Measurements from ENCODE around the gene GMCL2.
"Not testable (repeated sequence)": the region's sequence is repeated elsewhere in the genome, so short reads cannot be mapped to it uniquely, and the experiment has no call there.

Gene GMCL2

GRCh38 chr5:178201221-178201926 is 14.2 kb upstream of the GMCL2 start:
- no peaks in the 10 kb centered on the region; a peak in 4 of 22 replicates for H3K9me3 ChIP-seq (replicated peaks in 1 of 11)
- peaks cover 12 to 20% (median 18%) of the 10 kb centered on the region in 11 experiments for H4K20me1 ChIP-seq
- peaks cover 6 to 40% (median 24%) of the 10 kb centered on the region in 10 experiments for H3K4me1 ChIP-seq
- H3K27ac ChIP-seq: peak overlapping the region in 3 of 11 experiments; percentile 6 to 36 (median 16); a peak in 2 of 22 replicates
- no peaks in the 10 kb centered on the region for H3K27me3 ChIP-seq
- H3K9ac ChIP-seq: 0 out of 22 replicates have a peak overlapping the region, but pooled peaks of 1 of the 11 experiments have one; percentile 5
- no peak for TF ChIP-seq Cebpa-rat (IDR thresholded peaks at IDR 0.05)
- peaks cover 4 to 16% (median 13%) of the 10 kb centered on the region in 11 experiments for H3K36me3 ChIP-seq
- H3K4me3 ChIP-seq: no peak overlapping the region
- peak overlapping the region in 9 of 11 experiments; percentile 26 to 82 (median 54); a peak in 12 of 22 replicates for H3K4me2 ChIP-seq

DNA sequence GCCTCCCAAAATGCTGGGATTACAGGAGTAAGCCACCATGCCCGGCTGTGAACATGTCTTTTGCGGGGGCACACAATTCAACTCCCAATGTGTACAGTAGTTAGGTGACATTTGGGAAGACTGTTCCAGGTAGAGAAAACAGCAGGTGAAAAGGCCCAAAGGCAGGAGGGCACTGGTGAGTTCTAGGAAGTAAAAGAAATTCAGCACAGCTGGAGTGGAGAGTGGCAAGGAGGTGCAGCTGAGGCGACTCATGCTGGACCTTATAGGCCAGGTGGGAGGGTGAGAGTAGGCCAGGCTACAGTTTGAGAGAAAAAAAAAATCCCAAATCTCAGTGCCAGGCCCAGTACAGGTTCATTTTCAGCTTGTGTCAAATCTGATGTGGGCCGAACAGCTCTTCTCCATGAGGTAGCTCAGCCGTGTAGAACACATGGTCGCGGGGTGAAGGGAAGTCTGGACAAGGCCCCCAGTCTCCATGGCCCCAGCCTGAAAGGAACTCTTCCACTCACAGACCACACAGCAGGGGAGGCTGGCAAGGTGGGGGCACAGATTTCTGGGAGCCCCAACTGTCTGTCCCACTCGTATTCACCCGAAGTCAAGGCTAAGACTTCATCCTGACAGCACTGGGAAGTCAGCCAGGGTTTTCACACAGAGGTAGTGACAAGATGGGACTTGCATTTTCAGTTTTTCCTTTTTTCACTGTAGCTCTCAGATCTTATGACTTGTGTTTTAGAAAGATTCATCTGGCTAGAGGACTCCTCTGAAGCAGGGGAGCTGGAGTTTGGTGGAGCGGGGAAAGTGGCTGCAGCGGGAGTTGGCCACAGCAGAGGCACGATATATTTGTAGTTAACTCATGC is 12.6 kb upstream of the GMCL2 start:
- Histone ChIP-seq H3K4me1 (peaks cover 0 to 37% (median 17%) of the 10 kb centered on the region in 10 experiments; a peak in 18 of 20 replicates), H3K27ac (no peak overlapping the region), H3K27me3 (no peaks in the 10 kb centered on the region), H3K36me3 (peaks cover 0 to under 1% (median 0%) of the 10 kb centered on the region in 11 experiments; a peak in 1 of 22 replicates), H3K4me2 (no peak overlapping the region; a peak in 1 of 22 replicates), H3K4me3 (no peak overlapping the region), H3K9me3 (replicated peaks in 1 of 11) (no peaks in the 10 kb centered on the region; a peak in 3 of 22 replicates), H4K20me1 (peaks cover 0 to 4% (median 3%) of the 10 kb centered on the region in 11 experiments; a peak in 15 of 22 replicates), H3K9ac (no peak overlapping the region)
- no peak for TF ChIP-seq Cebpa-rat (IDR thresholded peaks at IDR 0.05)

GRCh38 chr5:178198706-178199105 is 11.5 kb upstream of the GMCL2 start:
- TF ChIP-seq Cebpa-rat (IDR thresholded peaks at IDR 0.05): no peak
- H3K36me3 ChIP-seq: no peaks in the 10 kb centered on the region
- no peak overlapping the region; a peak in 1 of 22 replicates for H3K9ac ChIP-seq
- H3K4me2 ChIP-seq: peak overlapping the region in 4 of 11 experiments; percentile 6 to 44 (median 36); a peak in 6 of 22 replicates
- H3K27me3 ChIP-seq: no peaks in the 10 kb centered on the region
- H3K4me3 ChIP-seq: no peak overlapping the region
- no peaks in the 10 kb centered on the region for H3K9me3 ChIP-seq (replicated peaks in 1 of 11)
- no peaks in the 10 kb centered on the region for H4K20me1 ChIP-seq
- H3K27ac ChIP-seq: no peak overlapping the region
- peaks cover 10 to 48% (median 26%) of the 10 kb centered on the region in 10 experiments for H3K4me1 ChIP-seq

DNA sequence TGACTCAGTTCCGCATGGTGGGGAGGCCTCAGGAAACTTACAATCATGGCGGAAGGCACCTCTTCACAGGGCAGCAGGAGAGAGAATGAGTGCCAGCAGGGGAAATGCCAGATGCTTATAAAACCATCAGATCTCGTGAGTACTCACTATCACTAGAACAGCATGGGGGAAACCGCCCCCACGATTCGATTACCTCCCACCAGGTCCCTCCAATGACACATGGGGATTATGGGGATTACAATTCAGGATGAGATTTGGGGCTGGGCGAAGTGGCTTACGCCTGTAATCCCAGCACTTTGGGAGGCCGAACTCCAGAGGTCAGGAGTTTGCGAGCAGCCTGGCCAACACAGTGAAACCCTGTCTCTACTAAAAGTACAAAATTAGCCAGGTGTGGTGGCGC is 11.0 kb upstream of the GMCL2 start:
- H3K36me3 ChIP-seq; H3K27me3 ChIP-seq; H3K9me3 ChIP-seq (replicated peaks in 1 of 11); H4K20me1 ChIP-seq; H3K27ac ChIP-seq; H3K9ac ChIP-seq; H3K4me3 ChIP-seq: not testable (repeated sequence)
- Histone ChIP-seq H3K4me2 (0 out of 22 replicates have a peak overlapping the region, but pooled peaks of 1 of the 11 experiments have one; percentile 32), H3K4me1 (peaks cover 16 to 54% (median 32%) of the 10 kb centered on the region in 10 experiments)

- Histone ChIP-seq H3K9me3 (replicated peaks in 1 of 11) (no peaks in the 10 kb centered on the region), H3K4me2 (no peak overlapping the region), H3K4me1 (peaks cover 16 to 45% (median 23%) of the 10 kb centered on the region in 10 experiments), H4K20me1 (no peaks in the 10 kb centered on the region), H3K36me3 (no peaks in the 10 kb centered on the region), H3K9ac (no peak overlapping the region), H3K27me3 (no peaks in the 10 kb centered on the region), H3K27ac (no peak overlapping the region), H3K4me3 (no peak overlapping the region)
- TF ChIP-seq Cebpa-rat (IDR thresholded peaks at IDR 0.05): no peak
Observed at GRCh38 chr5:178196986-178197385, 9.8 kb upstream of the GMCL2 start.

GRCh38 chr5:178196281-178196812 is 9.2 kb upstream of the GMCL2 start:
- Histone ChIP-seq H3K4me2 (no peak overlapping the region), H3K36me3 (no peaks in the 10 kb centered on the region), H4K20me1 (no peaks in the 10 kb centered on the region), H3K4me1 (peaks cover 15 to 39% (median 18%) of the 10 kb centered on the region in 10 experiments), H3K27ac (no peak overlapping the region), H3K9ac (no peak overlapping the region; a peak in 1 of 22 replicates), H3K9me3 (replicated peaks in 1 of 11) (no peaks in the 10 kb centered on the region), H3K27me3 (no peaks in the 10 kb centered on the region), H3K4me3 (no peak overlapping the region)
- no peak for TF ChIP-seq Cebpa-rat (IDR thresholded peaks at IDR 0.05)

DNA sequence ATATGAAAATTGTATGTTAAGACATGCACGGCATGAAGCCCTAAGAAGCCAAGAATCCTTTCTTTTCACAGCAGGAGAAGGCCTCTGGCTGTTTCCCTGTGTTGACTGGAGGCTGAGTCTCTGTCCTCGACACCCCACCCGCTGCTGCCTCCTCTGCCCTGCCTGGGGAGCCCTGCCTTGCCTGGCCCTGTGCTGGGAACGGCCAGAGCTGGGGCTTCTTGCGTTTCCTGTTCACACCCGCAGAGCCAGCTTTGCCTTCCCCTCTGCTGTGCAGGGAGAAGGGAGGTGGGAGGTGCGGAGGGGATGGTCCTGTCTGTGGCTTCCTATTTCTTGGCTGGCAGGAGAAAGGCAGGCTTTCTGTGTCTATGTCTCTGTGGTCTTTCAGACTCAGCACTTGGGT is 6.9 kb upstream of the GMCL2 start:
- H3K9me3 ChIP-seq (replicated peaks in 1 of 11): no peaks in the 10 kb centered on the region
- H3K4me1 ChIP-seq: peaks cover 15 to 27% (median 17%) of the 10 kb centered on the region in 10 experiments
- H3K27ac ChIP-seq: peak overlapping the region in 6 of 11 experiments; percentile 4 to 44 (median 20); a peak in 9 of 22 replicates
- peak overlapping the region in 1 of 10 experiments; percentile 33; a peak in 1 of 20 replicates for H3K4me3 ChIP-seq
- no peak for TF ChIP-seq Cebpa-rat (IDR thresholded peaks at IDR 0.05)
- H4K20me1 ChIP-seq: no peaks in the 10 kb centered on the region
- peak overlapping the region; percentile 57 to 90 (median 81) for H3K4me2 ChIP-seq
- no peaks in the 10 kb centered on the region for H3K36me3 ChIP-seq
- H3K27me3 ChIP-seq: no peaks in the 10 kb centered on the region
- peak overlapping the region in 9 of 11 experiments; percentile 15 to 54 (median 39); a peak in 12 of 22 replicates for H3K9ac ChIP-seq

GRCh38 chr5:178193251-178193809 is 6.2 kb upstream of the GMCL2 start:
- no peak for TF ChIP-seq Cebpa-rat (IDR thresholded peaks at IDR 0.05)
- no peaks in the 10 kb centered on the region for H3K27me3 ChIP-seq
- peak overlapping the region; percentile 57 to 90 (median 81) for H3K4me2 ChIP-seq
- peaks cover 15 to 21% (median 17%) of the 10 kb centered on the region in 10 experiments for H3K4me1 ChIP-seq
- no peaks in the 10 kb centered on the region for H3K9me3 ChIP-seq (replicated peaks in 1 of 11)
- no peak overlapping the region for H3K4me3 ChIP-seq
- H4K20me1 ChIP-seq: no peaks in the 10 kb centered on the region
- peak overlapping the region in 2 of 11 experiments; percentile 4 to 7; a peak in 2 of 22 replicates for H3K27ac ChIP-seq
- H3K9ac ChIP-seq: peak overlapping the region in 4 of 11 experiments; percentile 15 to 41 (median 38); a peak in 4 of 22 replicates
- H3K36me3 ChIP-seq: no peaks in the 10 kb centered on the region

All from BLaER1 treated with 17β-estradiol and CSF1 and Interleukin-3, amounts not matched to agents 10 nM and 100 nM (cell line).